Gastrocnemius medialis (tissue), 4 donors: ENCODE data around the gene ADGRG1.
"Not testable (repeated sequence)": the region's sequence is repeated elsewhere in the genome, so short reads cannot be mapped to it uniquely, and the experiment has no call there.

Experiments
- CTCF ChIP-seq, 5 experiments: fragments of 450-650 bp in 3 of 5; fragments of 200-600 bp in 2 of 5; sonication (generic) in 2 of 5; IDR thresholded peaks in 4 of 5; conservative IDR thresholded peaks in 1 of 5; 1 replicate in 4 of 5; 2 replicates in 1 of 5; pipeline ENCODE4 v1.5.1; 2016 to 2019; ENCODE audit warnings: antibody characterized with exemption in 5 of 5, mild to moderate bottlenecking in 3 of 5, moderate library complexity in 3 of 5
- POLR2A ChIP-seq, 2 donors: fragments of 450-650 bp; IDR thresholded peaks; one replicate each; pipeline ENCODE4 v1.6.1; 2017; ENCODE audit warnings: antibody characterized with exemption in 2 of 2, mild to moderate bottlenecking in 2 of 2, moderate library complexity in 2 of 2

GRCh38 chr16:57671451-57671850 lies 43.0 kb downstream of the ADGRG1 start:
- TF ChIP-seq POLR2A (IDR thresholded peaks at IDR 0.05); CTCF (IDR thresholded peaks at IDR 0.05 in 4 of 5, conservative IDR thresholded peaks at IDR 0.05 in 1 of 5): not testable (repeated sequence)
